Erythroblast (primary cell): ENCODE results near the gene STEAP3.
A peak's percentile ranks its signal among the peaks of the same experiment; 100 is the strongest.
"Not testable (repeated sequence)": the region's sequence is repeated elsewhere in the genome, so short reads cannot be mapped to it uniquely, and the experiment has no call there.

ENCODE experiments used
- DNase-seq, 2 experiments: peaks; one replicate each; lab custom pipeline; 2025; lab: John Stamatoyannopoulos, UW
- GATA1 ChIP-seq: IDR thresholded peaks from 2 replicates; pipeline ENCODE4 v1.6.1; 2011; ENCODE audit warnings: low read depth, mild to moderate bottlenecking, control low read depth, low read length, moderate library complexity
- POLR2A ChIP-seq: IDR thresholded peaks from 2 replicates; pipeline ENCODE4 v1.6.1; 2011; ENCODE audit warnings: mild to moderate bottlenecking, low read length

The STEAP3 gene

DNA sequence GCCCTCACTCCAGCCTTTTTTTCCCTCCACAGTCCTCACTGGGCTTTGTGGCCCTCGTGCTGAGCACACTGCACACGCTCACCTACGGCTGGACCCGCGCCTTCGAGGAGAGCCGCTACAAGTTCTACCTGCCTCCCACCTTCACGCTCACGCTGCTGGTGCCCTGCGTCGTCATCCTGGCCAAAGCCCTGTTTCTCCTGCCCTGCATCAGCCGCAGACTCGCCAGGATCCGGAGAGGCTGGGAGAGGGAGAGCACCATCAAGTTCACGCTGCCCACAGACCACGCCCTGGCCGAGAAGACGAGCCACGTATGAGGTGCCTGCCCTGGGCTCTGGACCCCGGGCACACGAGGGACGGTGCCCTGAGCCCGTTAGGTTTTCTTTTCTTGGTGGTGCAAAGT is 39.4 kb downstream of the STEAP3 start:
- TF ChIP-seq GATA1 (no peak), POLR2A (no peak)
- no peak for DNase-seq

GRCh38 chr2:119263656-119264055 is 40.0 kb downstream of the STEAP3 start:
- TF ChIP-seq GATA1 (no peak), POLR2A (no peak)
- no peak for DNase-seq

DNA sequence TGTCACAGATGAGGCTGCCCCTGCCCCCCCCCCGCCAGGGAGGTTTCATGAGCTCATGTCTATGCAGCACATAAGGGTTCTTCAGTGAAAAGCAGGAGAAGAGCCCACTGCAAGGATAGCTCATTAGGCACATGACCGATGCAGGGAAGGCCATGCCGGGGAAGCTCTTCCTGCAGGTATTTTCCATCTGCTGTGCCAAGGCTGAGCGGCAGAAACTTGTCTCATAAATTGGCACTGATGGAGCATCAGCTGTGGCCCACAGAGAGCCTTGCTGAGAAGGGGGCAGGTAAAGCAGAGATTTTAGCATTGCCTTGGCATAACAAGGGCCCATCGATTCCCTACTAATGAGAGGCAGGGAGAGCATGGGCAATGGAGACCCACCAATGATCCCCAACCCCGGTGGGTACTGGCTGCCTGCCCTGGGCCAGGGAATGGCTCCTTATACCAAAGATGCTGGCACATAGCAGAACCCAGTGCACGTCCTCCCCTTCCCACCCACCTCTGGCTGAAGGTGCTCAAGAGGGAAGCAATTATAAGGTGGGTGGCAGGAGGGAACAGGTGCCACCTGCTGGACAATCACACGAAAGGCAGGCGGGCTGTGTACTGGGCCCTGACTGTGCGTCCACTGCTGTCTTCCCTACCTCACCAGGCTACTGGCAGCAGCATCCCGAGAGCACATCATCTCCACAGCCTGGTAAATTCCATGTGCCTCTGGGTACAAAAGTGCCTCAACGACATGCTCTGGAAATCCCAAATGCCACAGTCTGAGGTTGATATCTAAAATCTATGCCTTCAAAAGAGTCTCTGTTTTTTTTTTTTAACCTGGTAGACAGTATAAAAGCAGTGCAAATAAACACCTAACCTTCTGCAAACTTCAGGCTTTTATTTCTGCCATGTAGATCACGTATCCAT is 41.4 kb downstream of the STEAP3 start:
- DNase-seq, result peak; percentile 44 to 65
- no peak for TF ChIP-seq POLR2A
- no peak for TF ChIP-seq GATA1

DNA sequence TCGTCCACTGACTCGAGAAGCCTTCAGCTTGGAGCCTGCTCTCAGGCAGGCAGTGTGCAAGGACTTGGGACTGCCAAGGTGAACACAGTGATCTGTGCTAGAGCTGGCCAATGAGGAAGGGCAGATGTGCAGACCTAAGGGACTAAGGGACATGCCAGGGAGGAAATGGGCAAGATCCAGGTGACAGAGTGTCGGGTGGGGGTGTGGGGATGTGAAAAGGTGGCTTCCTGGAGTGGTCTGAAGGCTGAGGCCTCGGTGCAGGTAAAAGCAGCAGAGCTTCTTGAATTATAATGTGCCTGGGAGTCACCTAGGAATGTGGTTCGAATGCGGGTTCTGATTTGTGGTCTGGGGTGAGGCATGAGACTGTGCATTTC is 42.0 kb downstream of the STEAP3 start:
- no peak for DNase-seq
- no peak for TF ChIP-seq POLR2A
- no peak for TF ChIP-seq GATA1

- no peak for TF ChIP-seq POLR2A
- no peak for TF ChIP-seq GATA1
- no peak for DNase-seq
Measured at GRCh38 chr2:119266091-119266589, 42.5 kb downstream of the STEAP3 start.

GRCh38 chr2:119267604-119268003 is 44.0 kb downstream of the STEAP3 start:
- DNase-seq, result peak; percentile 13 to 41

GRCh38 chr2:119276864-119277263 is 53.2 kb downstream of the STEAP3 start:
- TF ChIP-seq GATA1 (no peak), POLR2A (no peak)
- no peak for DNase-seq

More at GRCh38 chr2:119267604-119268003, 44.0 kb downstream of the STEAP3 start:
- TF ChIP-seq GATA1 (no peak), POLR2A (no peak)

DNA sequence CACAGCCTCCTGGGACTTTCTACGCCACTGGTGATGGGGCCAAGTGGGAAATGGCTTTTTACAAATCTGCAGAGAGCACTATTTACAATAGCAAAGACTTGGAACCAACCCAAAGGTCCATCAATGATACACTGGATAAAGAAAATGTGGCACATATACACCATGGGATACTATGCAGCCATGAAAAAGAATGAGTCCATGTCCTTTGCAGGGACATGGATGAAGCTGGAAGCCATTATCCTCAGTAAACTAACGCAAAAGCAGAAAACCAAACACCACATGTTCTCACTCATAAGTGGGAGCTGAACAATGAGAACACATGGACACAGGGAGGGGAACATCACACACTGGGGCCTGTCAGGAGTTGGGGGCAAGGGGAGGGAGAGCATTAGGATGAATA is 54.8 kb downstream of the STEAP3 start:
- not testable (repeated sequence) for DNase-seq

DNA sequence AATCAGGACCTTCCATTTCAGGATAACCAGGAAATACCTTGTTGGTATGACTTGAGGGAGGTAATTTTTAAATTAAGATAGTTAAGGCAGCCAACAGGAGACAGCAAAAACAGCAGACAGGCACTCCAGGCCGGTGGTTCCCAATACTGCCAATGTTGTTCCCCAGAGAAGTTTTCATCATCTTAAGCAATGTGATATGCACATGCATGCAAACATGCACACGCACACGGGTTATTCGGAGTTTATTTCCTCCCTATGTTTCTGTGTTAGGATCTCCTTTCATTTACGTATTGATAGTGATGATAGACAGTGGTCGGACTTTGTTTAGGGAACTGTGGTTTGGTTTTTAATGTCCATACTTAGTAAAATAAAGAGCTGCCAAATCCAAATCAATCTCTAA is 55.3 kb downstream of the STEAP3 start:
- no peak for DNase-seq
- no peak for TF ChIP-seq GATA1
- TF ChIP-seq POLR2A, result no peak

GRCh38 chr2:119279666-119280065 is 56.0 kb downstream of the STEAP3 start:
- TF ChIP-seq GATA1 (no peak), POLR2A (no peak)
- no peak for DNase-seq

DNA sequence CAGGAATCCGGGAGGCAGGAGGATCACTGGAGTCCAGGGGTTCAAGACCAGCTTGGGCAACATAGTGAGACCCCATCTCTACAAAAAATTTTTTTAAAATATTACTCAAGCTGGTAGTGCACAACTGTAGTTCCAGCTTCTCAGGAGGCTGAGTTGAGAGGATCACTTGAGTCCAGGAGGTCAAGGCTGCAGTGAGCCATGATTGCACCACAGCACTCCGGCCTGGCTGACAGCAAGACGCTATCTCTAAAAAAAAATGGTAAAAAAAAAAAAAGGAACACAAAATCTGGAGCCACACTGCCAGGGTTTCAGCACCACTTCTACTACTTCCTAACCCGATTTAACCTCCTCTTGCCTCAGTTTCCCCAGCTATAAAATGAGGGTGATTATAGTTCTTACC is 57.0 kb downstream of the STEAP3 start:
- no peak for DNase-seq
- TF ChIP-seq POLR2A, result no peak
- TF ChIP-seq GATA1, result no peak

GRCh38 chr2:119282146-119282995 is 58.7 kb downstream of the STEAP3 start:
- no peak for DNase-seq
- TF ChIP-seq GATA1, result no peak
- no peak for TF ChIP-seq POLR2A

DNA sequence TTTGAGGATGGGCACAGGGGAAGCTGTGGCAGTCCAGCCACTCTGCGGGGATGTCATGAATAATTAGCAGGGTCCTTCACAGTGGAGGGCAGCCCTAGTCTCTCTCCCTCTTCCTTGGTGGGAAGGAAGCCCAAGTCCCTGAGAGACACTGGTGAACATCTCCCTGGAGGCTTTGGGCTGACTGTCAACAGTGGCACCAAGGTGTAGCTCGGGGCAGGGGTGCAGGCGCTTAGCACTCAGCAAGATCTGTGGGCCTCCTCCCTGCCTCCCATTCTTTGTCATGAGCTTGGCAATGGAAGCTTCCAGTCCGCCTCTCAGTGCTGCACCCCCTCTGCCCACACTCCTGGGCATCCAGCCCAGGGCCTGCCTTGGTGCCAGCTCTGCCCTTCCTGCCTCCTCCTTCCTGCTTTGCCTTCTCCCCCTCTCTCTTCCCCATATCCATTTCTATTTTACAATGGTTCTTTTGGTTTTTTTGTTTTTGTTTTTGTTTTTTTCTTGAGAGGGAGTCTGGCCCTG is 59.4 kb downstream of the STEAP3 start:
- DNase-seq, result no peak

GRCh38 chr2:119283873-119284331 is 60.3 kb downstream of the STEAP3 start:
- no peak for TF ChIP-seq POLR2A
- no peak for TF ChIP-seq GATA1
- DNase-seq, result no peak

More for the DNA sequence above, 59.4 kb downstream of the STEAP3 start:
- TF ChIP-seq GATA1, result no peak
- no peak for TF ChIP-seq POLR2A
